Mesendoderm (in vitro differentiated cells): ENCODE measurements around the gene HADHB.
"Not testable (repeated sequence)": the region's sequence is repeated elsewhere in the genome, so short reads cannot be mapped to it uniquely, and the experiment has no call there.

Source experiments
- DNase-seq: peaks from one replicate; pipeline ENCODE4 v3.0.0; 2013
- H2AK5ac ChIP-seq: 2 replicates; pipeline ENCODE4 v1.6.1; 2013; ENCODE audit warnings: low read length, inconsistent platforms
- H2BK120ac ChIP-seq: 2 replicates; pipeline ENCODE4 v1.6.1; 2013; ENCODE audit warnings: low read depth, mild to moderate bottlenecking, low read length, moderate library complexity, mixed read lengths
- H2BK15ac ChIP-seq: replicated peaks from 2 replicates; pipeline ENCODE4 v1.6.1; 2013; ENCODE audit warnings: low read depth, mild to moderate bottlenecking, moderate library complexity
- H2BK5ac ChIP-seq: 2 replicates; pipeline ENCODE4 v1.6.1; 2013; ENCODE audit warnings: low read length, inconsistent platforms
- H3K18ac ChIP-seq: 2 replicates; pipeline ENCODE4 v1.6.1; 2013; ENCODE audit warnings: mild to moderate bottlenecking, low read length, mixed read lengths
- H3K23ac ChIP-seq: one replicate; pipeline ENCODE4 v1.6.1; 2013; ENCODE audit warnings: low read length
- H3K27ac ChIP-seq: 2 replicates; pipeline ENCODE4 v1.5.1; 2013; ENCODE audit warnings: low read depth, mild to moderate bottlenecking, inconsistent platforms, low read length, moderate library complexity
- H3K27me3 ChIP-seq: 2 replicates; pipeline ENCODE4 v1.6.1; 2013; ENCODE audit warnings: low read length, control low read depth, mild to moderate bottlenecking, inconsistent platforms; ENCODE audit not compliant: insufficient read depth, poor library complexity
- H3K36me3 ChIP-seq: 2 replicates; pipeline ENCODE4 v1.6.1; 2013; ENCODE audit warnings: low read length, inconsistent platforms; ENCODE audit not compliant: control insufficient read depth, insufficient read depth
- H3K4ac ChIP-seq: one replicate; pipeline ENCODE4 v1.6.1; 2013; ENCODE audit warnings: low read depth, mild to moderate bottlenecking, low read length, moderate library complexity
- H3K4me1 ChIP-seq: 2 replicates; pipeline ENCODE4 v1.6.1; 2013; ENCODE audit warnings: low read depth, low read length, inconsistent platforms; ENCODE audit not compliant: control insufficient read depth
- H3K4me2 ChIP-seq: 2 replicates; pipeline ENCODE4 v1.6.1; 2013; ENCODE audit warnings: low read length
- H3K4me3 ChIP-seq: 2 replicates; pipeline ENCODE4 v1.5.1; 2013; ENCODE audit warnings: mild to moderate bottlenecking, low read length
- H3K56ac ChIP-seq: one replicate; pipeline ENCODE4 v1.6.1; 2013; ENCODE audit warnings: low read length
- H3K79me1 ChIP-seq: 2 replicates; pipeline ENCODE4 v1.6.1; 2013; ENCODE audit warnings: low read length, inconsistent platforms
- H3K79me2 ChIP-seq: 2 replicates; pipeline ENCODE4 v1.6.1; 2013; ENCODE audit warnings: mild to moderate bottlenecking, low read length; ENCODE audit not compliant: control insufficient read depth, insufficient read depth
- H3K9ac ChIP-seq: 2 replicates; pipeline ENCODE4 v1.6.1; 2013; ENCODE audit warnings: low read length, inconsistent platforms
- H4K5ac ChIP-seq: one replicate; pipeline ENCODE4 v1.6.1; 2013; ENCODE audit warnings: low read length
- H4K8ac ChIP-seq: one replicate; pipeline ENCODE4 v1.6.1; 2013; ENCODE audit warnings: low read depth, mild to moderate bottlenecking, control low read depth, low read length, moderate library complexity
- WGBS: extraction: QIAGEN DNeasy Blood & Tissue Kit; methylation state at CpG from one replicate; pipeline ENCODE4 v1.1.7; 2013; ENCODE audit warnings: low lambda C conversion rate, missing lambda C conversion rate; ENCODE audit not compliant: insufficient coverage; ENCODE audit errors: extremely low coverage; 5-methylcytosine and 5-hydroxymethylcytosine counted together

Gene HADHB

DNA sequence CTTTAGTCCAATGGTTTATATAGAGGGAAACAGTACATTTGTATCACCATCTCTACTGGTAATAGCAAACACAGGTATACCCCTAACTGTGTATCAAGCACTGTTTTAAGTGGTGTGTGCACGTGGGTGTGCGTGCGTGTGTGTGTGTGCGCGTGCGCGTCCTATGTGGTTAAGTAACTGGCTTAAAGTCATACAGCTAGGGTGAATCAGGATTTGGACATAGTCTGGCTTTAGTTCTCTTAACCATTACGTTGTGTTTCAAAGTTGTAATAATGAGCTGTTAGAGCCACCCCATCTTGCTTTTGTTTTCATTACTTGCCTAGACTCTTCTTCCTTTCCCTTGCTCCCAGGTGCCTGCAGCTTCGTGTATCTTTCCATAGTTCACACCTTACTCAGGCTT is 2.1 kb downstream of the HADHB start:
- no peak overlapping the region for H3K23ac ChIP-seq
- no peak overlapping the region for H2BK15ac ChIP-seq
- H3K27ac ChIP-seq: no peak overlapping the region
- no peak overlapping the region for H2BK5ac ChIP-seq
- H3K79me1 ChIP-seq: peaks cover 8% of the 10 kb centered on the region
- no peak overlapping the region for H3K56ac ChIP-seq
- no peak overlapping the region for H4K8ac ChIP-seq
- H2AK5ac ChIP-seq: no peak overlapping the region
- H3K79me2 ChIP-seq: peaks cover 28% of the 10 kb centered on the region
- no CpG with 5 or more reads among the region's 9 CpGs for WGBS
- no peaks in the 10 kb centered on the region for H3K36me3 ChIP-seq
- H3K4ac ChIP-seq: no peak overlapping the region
- no peaks in the 10 kb centered on the region for H3K4me1 ChIP-seq
- DNase-seq: no peak
- H3K4me2 ChIP-seq: no peak overlapping the region
- H3K4me3 ChIP-seq: no peak overlapping the region
- H2BK120ac ChIP-seq: no peak overlapping the region
- H3K27me3 ChIP-seq: no peaks in the 10 kb centered on the region
- no peak overlapping the region for H3K18ac ChIP-seq
- H3K9ac ChIP-seq: no peak overlapping the region
- H4K5ac ChIP-seq: no peak overlapping the region

DNA sequence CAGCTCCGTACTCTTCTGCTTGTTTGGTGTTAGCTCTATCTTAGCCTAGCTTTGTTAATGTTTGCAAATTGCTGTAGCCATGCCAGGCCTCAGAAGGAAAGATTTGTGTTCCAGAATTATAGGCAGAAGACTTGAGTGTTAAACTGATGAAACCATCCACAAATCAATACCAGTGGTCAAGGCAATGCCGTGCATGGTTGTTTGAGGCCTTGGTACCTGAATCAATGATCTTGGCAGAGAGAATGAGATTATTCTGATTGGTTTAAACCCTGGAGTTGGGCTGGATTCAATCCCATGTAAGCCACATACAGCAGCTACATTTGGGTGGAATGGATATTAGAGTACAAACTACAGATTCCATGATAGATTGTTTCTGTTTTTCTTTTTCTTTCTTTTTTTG is 4.9 kb downstream of the HADHB start:
- Histone ChIP-seq H3K56ac (no peak overlapping the region), H3K79me1 (peaks cover 11% of the 10 kb centered on the region), H3K23ac (no peak overlapping the region), H2BK5ac (no peak overlapping the region), H3K79me2 (peaks cover 19% of the 10 kb centered on the region), H4K5ac (no peak overlapping the region), H4K8ac (no peak overlapping the region), H2BK15ac (no peak overlapping the region), H3K4me3 (no peak overlapping the region), H3K18ac (no peak overlapping the region), H3K4me2 (no peak overlapping the region), H3K4me1 (no peaks in the 10 kb centered on the region), H3K4ac (no peak overlapping the region), H2BK120ac (no peak overlapping the region), H3K27ac (no peak overlapping the region), H2AK5ac (no peak overlapping the region), H3K9ac (no peak overlapping the region), H3K27me3 (no peaks in the 10 kb centered on the region), H3K36me3 (no peaks in the 10 kb centered on the region)
- DNase-seq: no peak
- WGBS: no CpG with 5 or more reads among the region's 2 CpGs

DNA sequence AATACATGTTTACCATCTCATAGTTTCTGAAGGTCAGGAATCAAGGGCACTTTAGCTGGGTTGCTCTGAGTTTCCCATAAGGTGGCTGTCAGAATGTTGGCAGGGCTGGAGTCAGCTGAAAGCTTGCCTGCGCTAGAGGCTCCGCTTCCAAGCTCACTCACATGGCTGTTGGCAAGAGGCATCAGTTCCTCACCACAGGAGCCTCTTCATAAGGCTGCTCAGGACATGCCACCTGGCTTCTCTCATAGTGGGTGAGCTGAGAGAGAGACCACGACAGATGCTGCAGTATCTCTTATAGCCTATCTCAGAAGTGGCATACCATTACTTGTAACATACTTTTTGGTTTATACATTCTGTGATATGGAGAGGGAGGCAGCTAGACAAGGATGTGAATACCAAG is 7.2 kb downstream of the HADHB start:
- Histone ChIP-seq H3K9ac (no peak overlapping the region), H3K4me3 (no peak overlapping the region), H3K36me3 (no peaks in the 10 kb centered on the region), H3K56ac (no peak overlapping the region), H3K27me3 (no peaks in the 10 kb centered on the region), H3K18ac (no peak overlapping the region), H3K4ac (no peak overlapping the region), H3K79me1 (peaks cover 6% of the 10 kb centered on the region), H2AK5ac (no peak overlapping the region), H2BK5ac (no peak overlapping the region), H3K23ac (no peak overlapping the region), H3K4me1 (no peaks in the 10 kb centered on the region), H3K79me2 (peaks cover 6% of the 10 kb centered on the region), H3K4me2 (no peak overlapping the region), H4K5ac (no peak overlapping the region), H2BK15ac (no peak overlapping the region), H4K8ac (no peak overlapping the region), H2BK120ac (no peak overlapping the region), H3K27ac (no peak overlapping the region)
- WGBS: no CpG with 5 or more reads among the region's 3 CpGs
- no peak for DNase-seq

- Histone ChIP-seq H2AK5ac (no peak overlapping the region), H2BK15ac (no peak overlapping the region), H2BK120ac (no peak overlapping the region), H4K5ac (no peak overlapping the region), H3K56ac (no peak overlapping the region), H3K27me3 (no peaks in the 10 kb centered on the region), H2BK5ac (no peak overlapping the region), H3K4me2 (no peak overlapping the region), H3K9ac (no peak overlapping the region), H3K23ac (no peak overlapping the region), H3K79me2 (peaks cover 1% of the 10 kb centered on the region), H3K18ac (no peak overlapping the region), H3K36me3 (peaks cover 2% of the 10 kb centered on the region), H3K27ac (no peak overlapping the region), H3K79me1 (peaks cover 5% of the 10 kb centered on the region), H3K4me3 (no peak overlapping the region), H3K4me1 (no peaks in the 10 kb centered on the region), H4K8ac (no peak overlapping the region), H3K4ac (no peak overlapping the region)
- DNase-seq: no peak
- no CpG with 5 or more reads among the region's 3 CpGs for WGBS
Measured at GRCh38 chr2:26255759-26256384, 11.1 kb downstream of the HADHB start.

DNA sequence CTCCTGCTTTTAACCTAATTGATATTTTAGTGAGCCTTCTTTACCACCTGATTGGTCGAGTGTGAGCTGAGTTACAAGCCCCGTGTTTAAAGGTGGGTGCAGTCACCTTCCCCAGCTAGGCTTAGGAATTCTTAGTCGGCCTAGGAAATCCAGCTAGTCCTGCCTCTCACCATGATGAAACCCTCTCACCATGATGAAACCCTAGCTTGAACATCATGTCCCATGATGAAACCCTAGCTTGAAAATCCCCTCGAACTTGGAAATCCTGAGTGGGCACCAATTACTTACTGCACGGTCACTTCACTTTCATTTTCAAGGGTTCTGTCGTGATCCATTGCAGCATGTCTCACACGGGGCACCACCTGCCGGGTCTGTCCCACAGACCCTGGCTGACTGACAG is 14.1 kb downstream of the HADHB start:
- WGBS: no CpG with 5 or more reads among the region's 8 CpGs
- not testable (repeated sequence) for H3K36me3 ChIP-seq, H3K18ac ChIP-seq

DNA sequence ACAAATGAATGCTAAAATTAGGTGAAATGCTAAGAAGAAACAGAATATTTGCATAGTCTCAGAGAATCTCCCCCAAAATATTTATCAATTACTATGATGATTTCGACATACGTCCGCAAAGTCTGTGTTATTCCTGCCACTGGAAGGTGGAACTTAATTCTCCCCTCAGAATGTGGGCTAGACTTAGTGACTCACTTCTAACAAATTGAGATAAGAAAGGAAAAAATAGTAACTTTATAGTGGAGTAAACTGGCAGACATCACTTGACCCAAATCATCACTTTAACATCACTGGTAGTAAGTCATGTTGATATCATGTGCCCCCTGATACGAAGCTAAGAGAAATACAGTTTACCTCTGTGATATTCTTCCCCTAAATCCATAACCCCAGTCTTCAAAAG is 23.5 kb downstream of the HADHB start:
- Histone ChIP-seq H2BK15ac (no peak overlapping the region), H3K79me1 (no peaks in the 10 kb centered on the region), H3K27me3 (no peaks in the 10 kb centered on the region), H3K4me2 (no peak overlapping the region), H3K18ac (no peak overlapping the region), H2BK5ac (no peak overlapping the region), H3K27ac (no peak overlapping the region), H3K9ac (no peak overlapping the region), H4K8ac (no peak overlapping the region), H3K4ac (no peak overlapping the region), H2BK120ac (no peak overlapping the region), H2AK5ac (no peak overlapping the region), H3K36me3 (no peaks in the 10 kb centered on the region), H3K23ac (no peak overlapping the region), H3K79me2 (no peaks in the 10 kb centered on the region), H3K4me1 (no peaks in the 10 kb centered on the region), H3K56ac (no peak overlapping the region), H3K4me3 (no peak overlapping the region), H4K5ac (no peak overlapping the region)
- no peak for DNase-seq
- no CpG with 5 or more reads among the region's 4 CpGs for WGBS

More for the DNA sequence above, 14.1 kb downstream of the HADHB start:
- not testable (repeated sequence) for H3K79me1 ChIP-seq, H4K8ac ChIP-seq, H3K27ac ChIP-seq, H3K4me2 ChIP-seq, H3K56ac ChIP-seq, H3K4me3 ChIP-seq, H3K4me1 ChIP-seq, H3K9ac ChIP-seq, H3K23ac ChIP-seq, H2AK5ac ChIP-seq, H3K79me2 ChIP-seq, DNase-seq, H3K27me3 ChIP-seq, H4K5ac ChIP-seq, H3K4ac ChIP-seq, H2BK15ac ChIP-seq, H2BK5ac ChIP-seq, H2BK120ac ChIP-seq
